ENCODE data around the gene MCCD1.

The MCCD1 gene

DNA sequence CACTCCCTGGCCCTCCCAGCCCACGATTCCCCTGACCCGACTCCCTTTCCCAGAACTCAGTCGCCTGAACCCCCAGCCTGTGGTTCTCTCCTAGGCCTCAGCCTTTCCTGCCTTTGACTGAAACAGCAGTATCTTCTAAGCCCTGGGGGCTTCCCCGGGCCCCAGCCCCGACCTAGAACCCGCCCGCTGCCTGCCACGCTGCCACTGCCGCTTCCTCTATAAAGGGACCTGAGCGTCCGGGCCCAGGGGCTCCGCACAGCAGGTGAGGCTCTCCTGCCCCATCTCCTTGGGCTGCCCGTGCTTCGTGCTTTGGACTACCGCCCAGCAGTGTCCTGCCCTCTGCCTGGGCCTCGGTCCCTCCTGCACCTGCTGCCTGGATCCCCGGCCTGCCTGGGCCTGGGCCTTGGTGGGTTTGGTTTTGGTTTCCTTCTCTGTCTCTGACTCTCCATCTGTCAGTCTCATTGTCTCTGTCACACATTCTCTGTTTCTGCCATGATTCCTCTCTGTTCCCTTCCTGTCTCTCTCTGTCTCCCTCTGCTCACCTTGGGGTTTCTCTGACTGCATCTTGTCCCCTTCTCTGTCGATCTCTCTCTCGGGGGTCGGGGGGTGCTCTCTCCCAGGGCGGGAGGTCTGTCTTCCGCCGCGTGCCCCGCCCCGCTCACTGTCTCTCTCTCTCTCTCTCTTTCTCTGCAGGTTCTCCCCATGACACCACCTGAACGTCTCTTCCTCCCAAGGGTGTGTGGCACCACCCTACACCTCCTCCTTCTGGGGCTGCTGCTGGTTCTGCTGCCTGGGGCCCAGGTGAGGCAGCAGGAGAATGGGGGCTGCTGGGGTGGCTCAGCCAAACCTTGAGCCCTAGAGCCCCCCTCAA is 43.5 kb downstream of the MCCD1 start, which contains the start of gene LTA:
LTA (plus strand) TSS at position 249 of the 871 bp plus-strand sequence; CDS start at position 703, 454 bp downstream.
- peak; percentile 70 for DNase-seq (ENCODE audit: low spot score)

GRCh38 chr6:31573239-31574105 is 44.7 kb downstream of the MCCD1 start:
- no peak for DNase-seq (ENCODE audit: low spot score)

DNA sequence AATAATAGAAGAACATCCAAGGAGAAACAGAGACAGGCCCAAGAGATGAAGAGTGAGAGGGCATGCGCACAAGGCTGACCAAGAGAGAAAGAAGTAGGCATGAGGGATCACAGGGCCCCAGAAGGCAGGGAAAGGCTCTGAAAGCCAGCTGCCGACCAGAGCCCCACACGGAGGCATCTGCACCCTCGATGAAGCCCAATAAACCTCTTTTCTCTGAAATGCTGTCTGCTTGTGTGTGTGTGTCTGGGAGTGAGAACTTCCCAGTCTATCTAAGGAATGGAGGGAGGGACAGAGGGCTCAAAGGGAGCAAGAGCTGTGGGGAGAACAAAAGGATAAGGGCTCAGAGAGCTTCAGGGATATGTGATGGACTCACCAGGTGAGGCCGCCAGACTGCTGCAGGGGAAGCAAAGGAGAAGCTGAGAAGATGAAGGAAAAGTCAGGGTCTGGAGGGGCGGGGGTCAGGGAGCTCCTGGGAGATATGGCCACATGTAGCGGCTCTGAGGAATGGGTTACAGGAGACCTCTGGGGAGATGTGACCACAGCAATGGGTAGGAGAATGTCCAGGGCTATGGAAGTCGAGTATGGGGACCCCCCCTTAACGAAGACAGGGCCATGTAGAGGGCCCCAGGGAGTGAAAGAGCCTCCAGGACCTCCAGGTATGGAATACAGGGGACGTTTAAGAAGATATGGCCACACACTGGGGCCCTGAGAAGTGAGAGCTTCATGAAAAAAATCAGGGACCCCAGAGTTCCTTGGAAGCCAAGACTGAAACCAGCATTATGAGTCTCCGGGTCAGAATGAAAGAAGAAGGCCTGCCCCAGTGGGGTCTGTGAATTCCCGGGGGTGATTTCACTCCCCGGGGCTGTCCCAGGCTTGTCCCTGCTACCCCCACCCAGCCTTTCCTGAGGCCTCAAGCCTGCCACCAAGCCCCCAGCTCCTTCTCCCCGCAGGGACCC is 45.6 kb downstream of the MCCD1 start:
- no peak for DNase-seq (ENCODE audit: low spot score)

- DNase-seq (ENCODE audit: low spot score): peak; percentile 79
These were observed 46.7 kb downstream of the MCCD1 start, which contains the start of gene TNF for GRCh38 chr6:31575335-31575901. TNF (plus strand) TSS chr6:31575565; CDS start chr6:31575742, 177 bp downstream.

- no peak for DNase-seq (ENCODE audit: low spot score)
These were observed 47.4 kb downstream of the MCCD1 start for GRCh38 chr6:31575952-31576685.

DNA sequence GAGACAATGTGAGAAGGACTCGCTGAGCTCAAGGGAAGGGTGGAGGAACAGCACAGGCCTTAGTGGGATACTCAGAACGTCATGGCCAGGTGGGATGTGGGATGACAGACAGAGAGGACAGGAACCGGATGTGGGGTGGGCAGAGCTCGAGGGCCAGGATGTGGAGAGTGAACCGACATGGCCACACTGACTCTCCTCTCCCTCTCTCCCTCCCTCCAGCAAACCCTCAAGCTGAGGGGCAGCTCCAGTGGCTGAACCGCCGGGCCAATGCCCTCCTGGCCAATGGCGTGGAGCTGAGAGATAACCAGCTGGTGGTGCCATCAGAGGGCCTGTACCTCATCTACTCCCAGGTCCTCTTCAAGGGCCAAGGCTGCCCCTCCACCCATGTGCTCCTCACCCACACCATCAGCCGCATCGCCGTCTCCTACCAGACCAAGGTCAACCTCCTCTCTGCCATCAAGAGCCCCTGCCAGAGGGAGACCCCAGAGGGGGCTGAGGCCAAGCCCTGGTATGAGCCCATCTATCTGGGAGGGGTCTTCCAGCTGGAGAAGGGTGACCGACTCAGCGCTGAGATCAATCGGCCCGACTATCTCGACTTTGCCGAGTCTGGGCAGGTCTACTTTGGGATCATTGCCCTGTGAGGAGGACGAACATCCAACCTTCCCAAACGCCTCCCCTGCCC is 48.3 kb downstream of the MCCD1 start:
- no peak for DNase-seq (ENCODE audit: low spot score)

- no peak for DNase-seq (ENCODE audit: low spot score)
These were observed 48.8 kb downstream of the MCCD1 start for GRCh38 chr6:31577579-31577966.

DNA sequence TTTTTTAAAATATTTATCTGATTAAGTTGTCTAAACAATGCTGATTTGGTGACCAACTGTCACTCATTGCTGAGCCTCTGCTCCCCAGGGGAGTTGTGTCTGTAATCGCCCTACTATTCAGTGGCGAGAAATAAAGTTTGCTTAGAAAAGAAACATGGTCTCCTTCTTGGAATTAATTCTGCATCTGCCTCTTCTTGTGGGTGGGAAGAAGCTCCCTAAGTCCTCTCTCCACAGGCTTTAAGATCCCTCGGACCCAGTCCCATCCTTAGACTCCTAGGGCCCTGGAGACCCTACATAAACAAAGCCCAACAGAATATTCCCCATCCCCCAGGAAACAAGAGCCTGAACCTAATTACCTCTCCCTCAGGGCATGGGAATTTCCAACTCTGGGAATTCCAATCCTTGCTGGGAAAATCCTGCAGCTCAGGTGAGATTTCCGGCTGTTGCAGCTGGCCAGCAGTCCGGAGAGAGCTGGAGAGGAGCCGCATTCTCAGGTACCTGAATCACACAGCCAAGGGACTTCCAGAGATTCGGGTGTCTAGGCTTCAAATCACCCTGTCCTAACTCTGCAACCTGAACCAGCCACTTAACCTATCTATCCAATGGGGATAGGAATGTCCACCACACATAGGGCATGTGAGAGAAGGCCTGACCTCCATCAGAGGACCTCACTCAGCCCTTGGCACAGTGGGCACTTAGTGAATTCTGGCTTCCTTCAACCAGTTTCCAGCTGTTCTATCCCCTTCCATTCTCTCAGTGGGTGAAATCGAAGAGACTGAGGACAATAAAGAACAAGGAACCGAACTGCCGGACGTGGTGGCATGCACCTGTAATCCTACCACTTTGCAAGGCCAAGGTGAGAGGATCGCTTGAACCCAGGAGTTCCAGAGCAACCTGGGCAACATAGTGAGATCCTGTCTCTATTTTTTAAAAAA is 49.7 kb downstream of the MCCD1 start:
- no peak for DNase-seq (ENCODE audit: low spot score)

DNA sequence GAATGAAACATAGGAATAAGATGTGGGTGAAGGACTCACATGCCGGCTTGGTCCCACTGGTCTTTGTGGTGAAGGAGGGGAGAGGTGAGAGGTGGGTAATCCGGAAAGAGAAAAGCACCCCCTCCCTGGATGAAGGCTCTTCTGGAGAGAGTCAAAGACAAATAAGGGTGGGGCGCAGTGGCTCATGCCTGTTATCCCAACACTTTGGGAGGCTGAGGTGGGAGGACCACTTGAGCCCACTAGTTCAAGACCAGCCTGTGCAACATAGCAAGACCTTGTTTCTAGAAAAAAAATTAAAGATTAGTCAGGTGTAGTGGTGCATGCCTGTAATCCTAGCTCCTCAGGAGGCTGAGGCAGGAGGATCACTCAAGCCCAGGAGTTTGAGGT is 50.4 kb downstream of the MCCD1 start:
- no peak for DNase-seq (ENCODE audit: low spot score)
